ENCODE data around the gene AASS. TPM values are rescaled to one million over a fixed set of nuclear protein-coding genes. Genes with fewer than 3 reads are reported as not detected.

Gene AASS
- total RNA-seq, 1 donor from 2014 or later = 84.4 TPM

GRCh38 chr7:122064971-122065370 is 79.1 kb downstream of the AASS start:
- H3K4me3 Mint-ChIP-seq = no peak overlapping the region
- H3K9me3 Mint-ChIP-seq = no peaks in the 10 kb centered on the region
- TF ChIP-seq, protein P1, sequence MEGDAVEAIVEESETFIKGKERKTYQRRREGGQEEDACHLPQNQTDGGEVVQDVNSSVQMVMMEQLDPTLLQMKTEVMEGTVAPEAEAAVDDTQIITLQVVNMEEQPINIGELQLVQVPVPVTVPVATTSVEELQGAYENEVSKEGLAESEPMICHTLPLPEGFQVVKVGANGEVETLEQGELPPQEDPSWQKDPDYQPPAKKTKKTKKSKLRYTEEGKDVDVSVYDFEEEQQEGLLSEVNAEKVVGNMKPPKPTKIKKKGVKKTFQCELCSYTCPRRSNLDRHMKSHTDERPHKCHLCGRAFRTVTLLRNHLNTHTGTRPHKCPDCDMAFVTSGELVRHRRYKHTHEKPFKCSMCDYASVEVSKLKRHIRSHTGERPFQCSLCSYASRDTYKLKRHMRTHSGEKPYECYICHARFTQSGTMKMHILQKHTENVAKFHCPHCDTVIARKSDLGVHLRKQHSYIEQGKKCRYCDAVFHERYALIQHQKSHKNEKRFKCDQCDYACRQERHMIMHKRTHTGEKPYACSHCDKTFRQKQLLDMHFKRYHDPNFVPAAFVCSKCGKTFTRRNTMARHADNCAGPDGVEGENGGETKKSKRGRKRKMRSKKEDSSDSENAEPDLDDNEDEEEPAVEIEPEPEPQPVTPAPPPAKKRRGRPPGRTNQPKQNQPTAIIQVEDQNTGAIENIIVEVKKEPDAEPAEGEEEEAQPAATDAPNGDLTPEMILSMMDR (conservative IDR thresholded peaks at IDR 0.05) = no peak
- peaks cover 18% of the 10 kb centered on the region for H3K36me3 Mint-ChIP-seq (ENCODE audit: low read depth)
- H3K27me3 Mint-ChIP-seq (ENCODE audit: low read depth) = no peaks in the 10 kb centered on the region
- no peak for DNase-seq (ENCODE audit: low read depth, low spot score)
- peaks cover 17% of the 10 kb centered on the region for H3K4me1 Mint-ChIP-seq
- peak overlapping the region; percentile 63 for H3K27ac Mint-ChIP-seq (ENCODE audit: unreplicated experiment)

DNA sequence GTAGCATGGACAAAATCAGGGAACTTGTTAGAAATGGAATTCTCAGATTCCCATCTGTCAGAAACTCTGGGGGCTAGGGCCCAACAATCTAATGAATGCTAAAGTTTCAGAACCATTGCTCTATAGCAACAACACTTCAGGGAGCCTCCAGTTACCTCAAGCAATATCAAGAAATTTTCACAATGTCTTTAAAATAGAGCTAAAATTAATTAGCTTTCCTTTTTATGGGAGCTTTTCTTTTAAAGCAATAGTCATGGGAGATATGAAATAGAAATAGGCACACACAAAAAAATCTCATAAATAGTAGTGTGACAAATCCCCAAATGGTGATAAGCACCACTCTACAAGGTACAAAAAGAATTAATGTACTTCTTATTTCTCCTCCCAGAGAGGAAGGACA is 80.9 kb downstream of the AASS start:
- H3K27ac Mint-ChIP-seq (ENCODE audit: unreplicated experiment) = no peak overlapping the region
- TF ChIP-seq, protein P1 (conservative IDR thresholded peaks at IDR 0.05) = no peak
- H3K36me3 Mint-ChIP-seq (ENCODE audit: low read depth) = peaks cover 25% of the 10 kb centered on the region
- H3K4me3 Mint-ChIP-seq = no peak overlapping the region
- no peaks in the 10 kb centered on the region for H3K27me3 Mint-ChIP-seq (ENCODE audit: low read depth)
- no peak for DNase-seq (ENCODE audit: low read depth, low spot score)
- no peaks in the 10 kb centered on the region for H3K9me3 Mint-ChIP-seq
- H3K4me1 Mint-ChIP-seq = peaks cover 29% of the 10 kb centered on the region

DNA sequence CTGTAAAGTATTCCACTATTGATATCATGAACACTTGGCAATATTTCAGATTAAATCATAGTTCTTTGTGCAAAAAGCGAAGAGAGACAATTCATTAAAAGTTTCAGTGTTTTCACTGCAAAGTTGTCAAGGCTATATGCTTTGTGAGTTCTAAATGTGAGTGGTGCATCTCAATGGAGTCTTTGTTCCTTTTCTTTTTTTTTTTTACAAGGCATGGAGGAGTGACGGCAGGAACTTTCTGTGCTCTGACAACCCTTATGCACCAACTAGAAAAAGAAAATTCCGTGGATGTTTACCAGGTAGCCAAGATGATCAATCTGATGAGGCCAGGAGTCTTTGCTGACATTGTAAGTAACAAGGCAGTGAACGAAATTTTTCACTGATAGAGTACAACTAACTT is 84.5 kb downstream of the AASS start:
- H3K36me3 Mint-ChIP-seq (ENCODE audit: low read depth) = peaks cover 29% of the 10 kb centered on the region
- H3K27me3 Mint-ChIP-seq (ENCODE audit: low read depth) = no peaks in the 10 kb centered on the region
- TF ChIP-seq, protein P1 (conservative IDR thresholded peaks at IDR 0.05) = no peak
- peak overlapping the region; percentile 16 for H3K4me3 Mint-ChIP-seq
- DNase-seq (ENCODE audit: low read depth, low spot score) = no peak
- H3K4me1 Mint-ChIP-seq = peaks cover 31% of the 10 kb centered on the region
- no peaks in the 10 kb centered on the region for H3K9me3 Mint-ChIP-seq
- H3K27ac Mint-ChIP-seq (ENCODE audit: unreplicated experiment) = peak overlapping the region; percentile 86

- no peak overlapping the region for H3K4me3 Mint-ChIP-seq
- TF ChIP-seq, protein P1 (conservative IDR thresholded peaks at IDR 0.05) = no peak
- no peaks in the 10 kb centered on the region for H3K9me3 Mint-ChIP-seq
- DNase-seq (ENCODE audit: low read depth, low spot score) = no peak
- H3K4me1 Mint-ChIP-seq = peaks cover 25% of the 10 kb centered on the region
- H3K27me3 Mint-ChIP-seq (ENCODE audit: low read depth) = no peaks in the 10 kb centered on the region
- H3K27ac Mint-ChIP-seq (ENCODE audit: unreplicated experiment) = no peak overlapping the region
- H3K36me3 Mint-ChIP-seq (ENCODE audit: low read depth) = peaks cover 32% of the 10 kb centered on the region
Measured at GRCh38 chr7:122056977-122057376, 87.1 kb downstream of the AASS start.

- H3K9me3 Mint-ChIP-seq = no peaks in the 10 kb centered on the region
- no peak for DNase-seq (ENCODE audit: low read depth, low spot score)
- H3K4me1 Mint-ChIP-seq = peaks cover 23% of the 10 kb centered on the region
- H3K27me3 Mint-ChIP-seq (ENCODE audit: low read depth) = no peaks in the 10 kb centered on the region
- peaks cover 37% of the 10 kb centered on the region for H3K36me3 Mint-ChIP-seq (ENCODE audit: low read depth)
- H3K27ac Mint-ChIP-seq (ENCODE audit: unreplicated experiment) = no peak overlapping the region
- H3K4me3 Mint-ChIP-seq = no peak overlapping the region
- TF ChIP-seq, protein P1 (conservative IDR thresholded peaks at IDR 0.05) = no peak
Measured at GRCh38 chr7:122055073-122055472, 89.0 kb downstream of the AASS start.

DNA sequence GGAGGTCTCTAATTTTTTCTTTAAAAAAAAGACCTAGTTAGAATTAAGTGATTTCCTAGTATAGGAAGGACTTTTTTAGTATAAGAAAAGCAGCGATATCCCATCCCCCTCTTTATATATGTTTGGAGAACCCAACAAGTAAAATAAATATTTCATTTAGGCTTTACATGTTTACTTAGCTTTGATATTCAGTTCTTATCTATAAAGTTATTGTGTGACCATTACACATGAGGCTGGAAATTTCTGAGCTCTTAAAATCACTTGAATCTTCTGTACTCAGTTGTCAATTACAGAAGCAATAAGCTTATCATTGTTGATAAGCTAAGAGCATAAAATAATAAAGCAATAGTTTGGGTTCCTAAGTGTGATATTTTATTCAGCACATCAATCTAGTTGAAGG is 89.7 kb downstream of the AASS start:
- Mint-ChIP-seq H3K27me3 (ENCODE audit: low read depth) (no peaks in the 10 kb centered on the region), H3K9me3 (no peaks in the 10 kb centered on the region), H3K36me3 (ENCODE audit: low read depth) (peaks cover 40% of the 10 kb centered on the region), H3K27ac (ENCODE audit: unreplicated experiment) (no peak overlapping the region), H3K4me3 (no peak overlapping the region), H3K4me1 (peaks cover 18% of the 10 kb centered on the region)
- TF ChIP-seq, protein P1 (conservative IDR thresholded peaks at IDR 0.05) = no peak
- DNase-seq (ENCODE audit: low read depth, low spot score) = no peak
